Lower lobe of right lung (tissue), 2 donors: ENCODE data around the gene GLI3. TPM values are rescaled to one million over a fixed set of nuclear protein-coding genes. Genes with fewer than 3 reads are reported as not detected.

Experiments used
- ATAC-seq, 2 donors: fragments of 200-7000 bp; cut with Tn5 transposase; one replicate each; pipeline ENCODE4 v1.9.1; 2020 to 2022; ENCODE audit warnings: mild to moderate bottlenecking in 2 of 2, moderate library complexity in 2 of 2
- DNase-seq: peaks from one replicate; pipeline ENCODE4 v3.0.0-alpha.2; 2020
- H3K27ac ChIP-seq: fragments of 200-600 bp; one replicate; pipeline ENCODE4 v1.8.0; 2022
- H3K27me3 ChIP-seq: fragments of 200-600 bp; one replicate; pipeline ENCODE4 v1.8.0; 2022; ENCODE audit warnings: low read depth
- H3K36me3 ChIP-seq: fragments of 200-600 bp; one replicate; pipeline ENCODE4 v1.8.0; 2022; ENCODE audit warnings: mild to moderate bottlenecking
- H3K4me1 ChIP-seq: fragments of 200-600 bp; one replicate; pipeline ENCODE4 v1.8.0; 2022
- H3K4me3 ChIP-seq: fragments of 200-600 bp; one replicate; pipeline ENCODE4 v1.8.0; 2022; ENCODE audit warnings: mild to moderate bottlenecking
- H3K9me3 ChIP-seq: fragments of 200-600 bp; one replicate; pipeline ENCODE4 v1.8.0; 2022
- intact Hi-C: fragments of 100-400 bp; cut with DNase I; formaldehyde crosslinking; loops from one replicate; pipeline ENCODE4 v1.11.0; 2022
- total RNA-seq: library from RNA; stranded (reverse); fragmentation: NEBNext Ultra II Directional; extraction: Animal tissue kit (Norgen Biotek cat#: 25700); gene quantifications from one replicate; pipeline ENCODE4 v1.2.1, GENCODE V29; 2021
- TF ChIP-seq, protein P1 (sequence below): fragments of 200-600 bp; IDR thresholded peaks from one replicate; pipeline ENCODE4 v1.8.0; 2022; ENCODE audit warnings: antibody characterized with exemption, mild to moderate bottlenecking
- donor health status: DM: no; HTN: yes; CAD: no; lungs with severe emphysema.

GLI3 gene
- total RNA-seq, 1 donor from 2014 or later = 20.7 TPM

- no peaks in the 10 kb centered on the region for H3K27me3 ChIP-seq
These were observed 56.2 kb downstream of the GLI3 start for GRCh38 chr7:42180806-42181205.

DNA sequence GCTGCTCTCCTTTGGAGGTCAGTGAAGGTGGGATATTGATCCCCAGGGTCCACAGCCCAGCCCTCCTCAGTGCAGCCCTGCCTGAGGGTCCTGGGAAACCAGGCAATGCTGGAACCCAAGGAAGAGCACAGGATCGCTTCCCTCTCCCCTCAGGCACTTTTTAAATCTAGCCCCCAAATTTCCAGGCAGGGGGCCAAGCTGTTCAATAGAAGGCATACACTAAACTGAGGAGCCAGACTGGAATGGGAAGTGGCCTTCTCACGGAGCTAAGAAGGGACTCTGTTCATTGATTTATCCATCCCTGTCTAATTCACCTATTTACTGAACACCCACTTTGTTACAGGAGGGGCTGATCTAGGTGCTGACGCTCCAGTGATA, 60.3 kb downstream of the GLI3 start:
- intact Hi-C loops = no loop called here
- Histone ChIP-seq H3K36me3 (no peaks in the 10 kb centered on the region), H3K4me1 (no peaks in the 10 kb centered on the region), H3K27ac (no peak overlapping the region), H3K4me3 (no peak overlapping the region), H3K9me3 (no peaks in the 10 kb centered on the region), H3K27me3 (no peaks in the 10 kb centered on the region)
- DNase-seq = no peak
- TF ChIP-seq, protein P1, sequence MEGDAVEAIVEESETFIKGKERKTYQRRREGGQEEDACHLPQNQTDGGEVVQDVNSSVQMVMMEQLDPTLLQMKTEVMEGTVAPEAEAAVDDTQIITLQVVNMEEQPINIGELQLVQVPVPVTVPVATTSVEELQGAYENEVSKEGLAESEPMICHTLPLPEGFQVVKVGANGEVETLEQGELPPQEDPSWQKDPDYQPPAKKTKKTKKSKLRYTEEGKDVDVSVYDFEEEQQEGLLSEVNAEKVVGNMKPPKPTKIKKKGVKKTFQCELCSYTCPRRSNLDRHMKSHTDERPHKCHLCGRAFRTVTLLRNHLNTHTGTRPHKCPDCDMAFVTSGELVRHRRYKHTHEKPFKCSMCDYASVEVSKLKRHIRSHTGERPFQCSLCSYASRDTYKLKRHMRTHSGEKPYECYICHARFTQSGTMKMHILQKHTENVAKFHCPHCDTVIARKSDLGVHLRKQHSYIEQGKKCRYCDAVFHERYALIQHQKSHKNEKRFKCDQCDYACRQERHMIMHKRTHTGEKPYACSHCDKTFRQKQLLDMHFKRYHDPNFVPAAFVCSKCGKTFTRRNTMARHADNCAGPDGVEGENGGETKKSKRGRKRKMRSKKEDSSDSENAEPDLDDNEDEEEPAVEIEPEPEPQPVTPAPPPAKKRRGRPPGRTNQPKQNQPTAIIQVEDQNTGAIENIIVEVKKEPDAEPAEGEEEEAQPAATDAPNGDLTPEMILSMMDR = no peak
- no peak for ATAC-seq

More at GRCh38 chr7:42180806-42181205, 56.2 kb downstream of the GLI3 start:
- Histone ChIP-seq H3K9me3 (no peaks in the 10 kb centered on the region), H3K36me3 (no peaks in the 10 kb centered on the region), H3K27ac (no peak overlapping the region), H3K4me1 (no peaks in the 10 kb centered on the region), H3K4me3 (no peak overlapping the region)
- intact Hi-C loops = no loop called here
- DNase-seq (no peak), ATAC-seq (no peak)
- TF ChIP-seq, protein P1 = no peak

DNA sequence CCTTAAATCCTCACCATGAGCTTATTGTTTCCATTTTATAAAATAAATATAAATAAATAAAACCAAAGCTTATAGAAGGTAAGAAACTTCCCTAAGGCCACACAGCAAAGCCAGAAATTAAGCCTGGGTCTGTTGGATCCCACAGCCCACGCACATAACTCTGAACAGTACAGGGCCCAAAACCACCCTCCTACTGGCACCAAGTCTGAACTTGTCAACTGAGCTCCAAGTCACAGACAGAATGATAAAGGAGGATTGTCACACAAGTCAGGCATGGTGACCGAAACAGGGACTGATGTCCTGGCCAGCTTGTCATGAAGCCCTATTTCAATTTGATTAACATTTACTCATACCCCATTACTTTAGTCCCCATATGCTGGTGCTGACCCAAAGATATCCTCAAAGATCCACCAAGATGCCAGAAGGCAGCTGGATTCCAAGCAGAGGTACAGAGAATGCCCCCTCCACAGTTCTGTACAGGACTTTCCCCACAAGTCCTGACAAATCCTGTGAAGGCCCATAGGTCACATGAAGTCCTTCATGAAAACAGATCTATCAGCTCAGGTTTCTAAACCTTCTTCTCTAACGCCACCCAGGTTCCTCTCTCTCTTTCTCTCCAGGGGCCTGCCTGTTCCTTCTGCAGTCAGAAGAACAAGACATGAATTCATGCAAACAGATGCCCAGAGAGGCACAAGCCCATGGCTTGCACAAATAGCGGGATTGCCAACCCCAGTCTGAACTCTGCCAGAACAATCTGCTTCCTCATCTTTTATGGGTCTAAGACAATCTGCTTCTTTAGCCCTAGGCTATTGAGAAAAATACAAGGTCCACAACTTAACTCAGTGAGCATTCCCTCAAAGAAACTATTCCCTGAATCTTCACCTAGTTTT, 60.9 kb downstream of the GLI3 start:
- DNase-seq = no peak
- no peaks in the 10 kb centered on the region for H3K36me3 ChIP-seq
- ATAC-seq = no peak
- no peak overlapping the region for H3K27ac ChIP-seq
- TF ChIP-seq, protein P1 = no peak
- H3K27me3 ChIP-seq = no peaks in the 10 kb centered on the region
- intact Hi-C loops = no loop called here
- H3K4me3 ChIP-seq = no peak overlapping the region
- H3K4me1 ChIP-seq = no peaks in the 10 kb centered on the region
- no peaks in the 10 kb centered on the region for H3K9me3 ChIP-seq

GRCh38 chr7:42174391-42174912, 62.6 kb downstream of the GLI3 start:
- H3K27me3 ChIP-seq = no peaks in the 10 kb centered on the region
- H3K27ac ChIP-seq = no peak overlapping the region
- intact Hi-C loops = no loop called here
- H3K4me3 ChIP-seq = no peak overlapping the region
- ATAC-seq = peak; percentile 28 to 61
- TF ChIP-seq, protein P1 = no peak
- DNase-seq = no peak
- H3K4me1 ChIP-seq = no peaks in the 10 kb centered on the region
- no peaks in the 10 kb centered on the region for H3K36me3 ChIP-seq
- no peaks in the 10 kb centered on the region for H3K9me3 ChIP-seq

- intact Hi-C loops = no loop called here
- ATAC-seq = no peak
- Histone ChIP-seq H3K36me3 (no peaks in the 10 kb centered on the region), H3K9me3 (no peaks in the 10 kb centered on the region), H3K4me1 (peaks cover 13% of the 10 kb centered on the region), H3K27me3 (no peaks in the 10 kb centered on the region), H3K4me3 (no peak overlapping the region), H3K27ac (no peak overlapping the region)
- DNase-seq = no peak
- TF ChIP-seq, protein P1 = no peak
These were observed 66.3 kb downstream of the GLI3 start for GRCh38 chr7:42170724-42171123.
